Endometrial microvascular endothelial cells (primary cell): Measurements from ENCODE around the gene FCER2. TPM values are rescaled to one million over a fixed set of nuclear protein-coding genes. Genes with fewer than 3 reads are reported as not detected.
"Not testable (repeated sequence)": the region's sequence is repeated elsewhere in the genome, so short reads cannot be mapped to it uniquely, and the experiment has no call there.

Experiments used
- in situ Hi-C: cut with HindIII; loops from 2 replicates; pipeline ENCODE4 v1.10.0; 2017; ENCODE audit warnings: low sequenced_read_pairs, low pct_unique_long_range_greater_than_20kb; ENCODE audit errors: inconsistent ontology term
- total RNA-seq: library from RNA; depleted of rRNA; stranded (reverse); fragments of >200 nt; gene quantifications from one replicate; pipeline ENCODE4 v1.2.3, GENCODE V29; 2015; ENCODE audit errors: inconsistent ontology term

Gene FCER2, protein sequence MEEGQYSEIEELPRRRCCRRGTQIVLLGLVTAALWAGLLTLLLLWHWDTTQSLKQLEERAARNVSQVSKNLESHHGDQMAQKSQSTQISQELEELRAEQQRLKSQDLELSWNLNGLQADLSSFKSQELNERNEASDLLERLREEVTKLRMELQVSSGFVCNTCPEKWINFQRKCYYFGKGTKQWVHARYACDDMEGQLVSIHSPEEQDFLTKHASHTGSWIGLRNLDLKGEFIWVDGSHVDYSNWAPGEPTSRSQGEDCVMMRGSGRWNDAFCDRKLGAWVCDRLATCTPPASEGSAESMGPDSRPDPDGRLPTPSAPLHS
- total RNA-seq, result not detected

DNA sequence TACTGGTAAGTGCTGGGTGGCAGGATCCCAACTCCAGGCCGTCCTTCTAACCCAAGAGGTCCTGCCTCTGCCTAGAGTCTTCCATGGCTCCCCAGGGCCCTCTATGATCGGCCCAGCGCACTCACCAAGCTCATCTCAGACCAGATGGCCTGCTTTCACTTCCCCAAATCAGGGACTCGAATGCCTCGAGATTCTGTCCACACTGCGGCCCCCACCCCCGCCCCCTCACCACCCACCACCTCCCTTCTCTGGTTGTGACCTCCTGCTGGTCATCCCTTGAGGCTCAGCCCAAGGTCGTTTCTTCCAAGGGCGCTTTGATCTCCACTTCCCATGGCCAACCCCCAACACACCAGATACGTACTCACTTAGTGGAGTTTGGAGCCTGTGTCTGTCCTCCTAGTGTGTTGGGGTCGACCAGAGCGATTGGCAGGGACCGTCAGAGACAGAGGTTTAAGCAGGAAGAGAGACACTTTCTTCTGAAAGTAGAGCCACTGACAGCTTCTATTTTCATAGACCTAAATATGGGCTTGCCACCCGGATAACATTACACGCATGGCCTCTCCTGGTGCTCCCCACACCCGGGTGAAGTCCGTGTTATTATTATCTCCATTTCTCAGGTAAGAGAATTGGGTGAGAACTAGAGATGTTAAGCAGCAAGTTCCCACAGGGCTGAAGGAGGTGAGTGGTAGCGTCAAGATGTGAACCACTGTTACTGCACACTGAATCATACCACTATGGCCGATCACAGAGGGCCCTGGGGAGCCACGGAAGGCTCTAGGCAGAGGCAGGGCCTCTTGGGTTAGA, at the start of gene FCER2:
Gene FCER2 (minus strand): TSS at position 478 of the 804 bp plus-strand sequence. CDS start 2,371 bp downstream, outside the sequence.
- in situ Hi-C loops, result no loop called here

DNA sequence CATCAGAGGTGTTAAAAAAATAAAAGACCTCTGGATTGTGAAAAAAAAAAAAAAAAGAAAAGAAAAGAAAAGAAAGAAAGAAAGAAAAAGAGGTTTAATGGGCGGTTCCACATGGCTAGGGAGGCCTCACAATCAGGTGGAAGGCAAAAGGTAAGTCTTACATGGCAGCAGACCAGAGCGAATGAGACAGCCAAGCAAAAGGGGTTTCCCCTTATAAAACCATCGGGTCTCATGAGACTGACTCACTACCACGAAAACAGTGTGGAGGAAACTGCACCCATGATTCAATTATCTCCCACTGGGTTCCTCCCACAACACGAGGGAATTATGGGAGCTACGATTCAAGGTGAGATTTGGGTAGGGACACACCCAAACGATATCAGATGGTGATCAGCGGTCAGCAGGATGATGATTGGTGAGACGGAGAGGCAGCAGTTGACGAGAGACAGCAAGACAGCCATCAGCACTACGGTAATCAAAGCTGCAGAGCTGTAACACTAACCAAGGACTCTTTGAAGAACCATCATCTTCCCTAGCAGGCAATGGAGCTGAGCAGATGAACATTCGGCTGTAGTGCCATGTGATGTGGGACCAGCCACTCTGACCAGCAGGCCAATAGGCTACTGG, 49.3 kb upstream of the FCER2 start:
- in situ Hi-C loops, result no loop called here

DNA sequence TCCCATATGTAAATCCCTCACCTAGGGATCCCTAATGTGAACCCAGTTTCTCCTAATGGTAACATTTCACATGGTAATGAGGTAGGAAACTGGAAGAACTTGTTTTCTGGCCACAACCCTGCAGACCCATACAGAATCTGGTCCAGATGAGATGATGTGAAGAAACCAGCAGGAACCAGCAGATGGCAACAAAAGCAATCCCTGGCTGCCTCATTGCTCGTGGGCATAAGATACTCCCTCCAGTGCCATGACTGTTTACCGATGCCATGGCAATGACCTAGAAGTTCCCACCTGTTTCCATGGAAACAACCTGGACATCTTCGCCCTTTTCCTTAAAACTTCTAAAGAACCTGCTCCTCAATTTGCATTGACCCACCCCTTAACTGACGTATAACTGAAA, 46.8 kb upstream of the FCER2 start:
- in situ Hi-C loops, result no loop called here

DNA sequence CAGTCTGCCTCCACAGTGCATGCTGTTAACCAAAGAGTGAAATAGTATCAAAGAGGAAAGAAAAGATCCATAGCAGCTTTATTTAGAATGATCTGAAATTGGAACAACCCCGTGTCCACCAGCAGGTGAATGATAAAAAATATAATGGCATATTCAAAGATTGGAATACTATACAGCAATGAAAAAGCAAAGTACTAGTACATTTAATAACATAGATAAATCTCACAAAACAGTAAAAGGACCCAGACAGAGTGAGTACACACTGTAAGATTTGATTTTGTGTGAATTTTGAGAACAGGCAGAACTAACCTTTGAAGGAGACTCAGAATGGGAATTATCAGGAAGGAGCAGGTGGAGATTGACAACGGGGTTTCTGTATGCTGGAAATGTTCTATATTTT, 46.2 kb upstream of the FCER2 start:
- in situ Hi-C loops, result no loop called here

DNA sequence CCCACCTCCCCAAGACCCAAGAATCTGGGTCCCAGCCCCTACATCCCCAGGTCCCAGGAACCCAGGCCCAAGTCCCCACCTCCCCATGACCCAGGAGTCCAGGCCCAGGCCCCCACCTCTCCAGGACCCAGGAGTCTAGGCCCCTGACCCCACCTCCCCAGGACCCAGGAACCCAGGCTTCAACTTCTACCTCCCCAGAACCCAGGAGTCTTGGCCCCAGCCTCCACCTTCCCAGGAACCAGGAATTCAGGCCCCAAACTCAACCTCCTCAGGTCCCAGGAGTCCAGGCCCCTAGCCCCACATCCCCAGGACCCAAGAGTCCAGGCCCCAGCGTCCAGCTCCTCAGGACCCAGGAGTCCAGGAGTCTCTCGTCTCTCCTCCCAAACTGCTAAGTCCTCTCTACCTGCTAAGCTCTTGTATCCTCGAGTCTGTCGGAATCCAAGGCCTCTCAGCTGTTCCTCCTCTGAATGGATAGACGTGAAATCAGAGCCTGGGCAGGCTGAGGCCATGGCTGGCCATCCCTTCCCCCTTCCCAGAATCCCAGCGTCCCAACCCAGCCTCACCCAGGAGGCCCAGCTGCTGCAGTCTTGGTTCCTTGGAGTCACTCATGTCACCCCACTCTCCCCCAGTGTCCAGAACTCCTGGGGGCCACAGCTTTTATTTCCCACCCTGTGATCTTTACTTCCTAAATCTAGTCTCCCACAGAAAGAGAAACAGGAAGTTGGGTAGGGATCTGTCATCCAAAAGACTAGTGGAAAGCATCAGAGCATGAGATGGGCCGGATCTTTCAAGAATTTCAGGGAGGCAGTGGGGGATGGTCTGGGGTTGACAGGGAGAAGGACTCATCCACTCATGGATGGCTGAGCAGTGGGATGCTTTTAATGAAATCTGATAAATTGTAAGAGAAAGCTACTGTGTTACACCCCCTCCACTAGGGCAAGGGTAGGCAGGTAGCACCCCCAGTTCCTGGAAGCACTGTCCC, 45.3 kb upstream of the FCER2 start, which contains the start of gene CD209:
Gene CD209 (minus strand): TSS at position 632 of the 982 bp plus-strand sequence. CDS start 23 bp downstream, at position 609.
- in situ Hi-C loops, result no loop called here

DNA sequence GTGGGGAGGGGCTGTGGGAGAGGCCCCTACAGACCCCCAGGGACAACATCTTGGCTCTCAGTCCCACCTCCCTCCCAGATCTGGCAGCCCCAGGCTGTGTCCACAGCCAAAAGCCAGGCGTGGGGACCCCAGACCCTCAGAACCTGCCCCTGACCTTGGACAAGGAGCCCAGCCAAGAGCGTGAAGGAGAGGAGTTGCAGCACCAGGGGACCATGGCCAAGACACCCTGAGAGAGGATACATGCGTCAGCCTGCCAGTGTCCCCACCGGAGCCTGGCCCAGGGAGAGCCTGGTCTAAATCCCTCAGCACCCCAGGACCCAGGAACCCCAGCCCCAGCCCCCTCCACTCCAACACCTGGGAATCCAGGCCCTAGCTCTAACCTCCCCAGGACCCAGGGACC, 44.4 kb upstream of the FCER2 start:
- in situ Hi-C loops, result not testable (repeated sequence)

DNA sequence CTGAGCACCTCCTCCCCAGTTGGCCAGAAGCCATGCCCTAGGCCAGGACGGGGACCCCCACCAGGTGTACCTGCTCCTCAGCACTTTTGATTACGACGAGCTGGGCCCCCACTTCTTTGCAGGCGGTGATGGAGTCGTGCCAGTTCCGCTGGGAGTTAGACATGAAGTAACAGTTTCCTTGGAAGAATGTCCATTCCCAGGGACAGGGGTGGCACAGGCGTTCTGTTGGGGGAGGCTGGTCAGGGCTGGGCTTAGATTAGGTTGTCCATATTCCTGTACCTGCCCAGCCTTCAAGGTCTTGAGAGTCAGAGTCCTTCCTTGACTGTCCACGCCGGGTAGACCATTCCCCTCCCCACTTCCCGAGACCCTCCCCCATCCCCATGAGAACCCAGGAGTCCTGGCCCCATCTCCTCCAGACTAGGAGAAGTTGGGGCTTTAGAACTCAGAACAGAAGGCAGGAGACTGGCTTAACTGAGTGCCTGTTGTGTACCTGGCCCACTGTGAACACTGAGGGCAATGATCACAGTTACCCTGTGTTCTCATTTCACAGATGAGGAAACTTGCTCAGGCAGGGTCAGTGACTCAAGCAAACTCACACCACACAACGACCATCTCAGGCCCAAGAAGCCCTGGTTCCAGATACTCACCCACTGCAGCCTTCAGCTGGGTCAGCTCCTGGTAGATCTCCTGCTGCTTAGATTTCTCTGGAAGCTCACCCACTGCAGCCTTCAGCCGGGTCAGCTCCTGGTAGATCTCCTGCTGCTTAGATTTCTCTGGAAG, 43.1 kb upstream of the FCER2 start:
- in situ Hi-C loops, result no loop called here

DNA sequence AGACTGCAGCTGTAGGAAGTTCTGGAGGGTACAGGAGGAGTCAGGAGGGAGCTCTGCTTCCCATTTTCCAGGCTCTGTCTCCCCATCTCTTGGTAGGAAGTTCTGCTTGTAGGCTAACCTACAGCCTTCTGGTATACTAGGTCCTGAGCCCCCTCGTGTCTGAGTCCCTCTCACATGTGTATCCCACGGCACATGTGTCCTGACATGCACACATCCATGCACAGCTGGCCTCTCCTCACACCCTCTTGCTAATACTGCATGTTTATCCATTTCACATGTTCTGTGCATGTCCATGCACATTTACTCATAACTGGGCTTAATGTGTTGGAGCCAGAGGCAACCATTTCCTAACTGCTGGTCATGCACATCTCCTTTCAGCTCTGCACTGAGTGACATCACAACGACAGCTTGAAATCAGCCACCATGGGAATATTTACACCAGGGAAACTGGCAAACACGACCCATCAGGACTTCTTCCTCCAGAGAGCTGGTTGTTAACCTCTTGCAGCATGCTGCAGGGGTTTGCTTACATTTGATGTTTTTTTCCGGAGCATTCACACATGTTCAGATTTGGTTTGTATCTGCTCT, 42.4 kb upstream of the FCER2 start:
- in situ Hi-C loops, result no loop called here

DNA sequence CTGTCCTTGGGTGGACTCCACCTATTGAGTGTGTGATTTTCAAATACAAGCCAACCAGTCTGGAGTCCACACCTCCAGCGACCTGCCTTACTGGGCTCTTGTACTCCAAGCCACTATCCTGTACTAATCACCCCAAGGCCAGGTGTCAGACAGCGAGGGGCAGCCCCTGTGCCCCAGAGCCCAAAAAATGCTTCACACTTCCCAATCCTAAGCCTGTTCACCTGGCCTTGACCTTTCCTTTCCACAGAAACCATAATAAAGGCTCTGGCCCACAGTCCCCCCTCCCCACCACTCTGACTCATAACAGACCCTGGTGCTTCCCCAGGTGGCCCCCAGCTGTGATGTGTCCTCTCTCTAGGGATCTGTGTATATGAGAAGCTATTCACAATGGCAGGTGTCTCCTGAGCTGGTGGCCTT, 41.5 kb upstream of the FCER2 start:
- in situ Hi-C loops, result no loop called here

DNA sequence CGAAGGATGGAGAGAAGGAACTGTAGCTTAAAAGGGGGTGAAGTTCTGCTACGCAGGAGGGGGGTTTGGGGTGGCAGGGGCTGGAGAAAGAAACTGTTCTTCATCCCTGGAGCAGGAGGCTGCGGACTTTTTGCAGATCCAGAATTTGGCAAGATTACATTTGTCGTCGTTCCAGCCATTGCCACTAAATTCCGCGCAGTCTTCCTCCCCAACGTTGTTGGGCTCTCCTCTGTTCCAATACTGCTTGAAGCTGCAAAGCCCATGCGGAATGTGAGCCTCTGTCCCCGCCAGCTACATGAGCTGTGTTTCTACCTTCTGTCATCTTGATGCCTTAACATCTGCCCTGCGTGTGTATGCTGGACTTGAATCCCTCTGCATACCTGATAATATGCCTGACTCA, 41.1 kb upstream of the FCER2 start:
- in situ Hi-C loops, result no loop called here

DNA sequence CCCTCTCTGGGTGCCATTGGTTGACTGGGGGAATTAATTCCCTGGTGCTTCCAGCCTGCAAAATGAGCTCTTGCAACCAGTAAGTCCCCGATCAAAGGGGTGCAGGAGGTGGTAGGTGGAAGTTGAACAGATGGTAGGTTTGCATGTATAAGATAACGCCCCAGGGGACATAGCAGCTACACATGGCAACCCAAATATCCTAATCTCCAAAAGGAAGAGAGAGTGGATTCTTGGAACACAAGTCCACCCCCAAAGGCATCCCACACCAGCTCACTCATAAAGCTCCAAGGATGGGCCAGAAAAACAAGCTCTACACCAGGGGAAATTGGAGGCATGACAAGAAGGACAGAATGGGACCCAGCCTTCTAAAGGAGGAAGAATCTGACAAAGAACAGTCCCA, 40.6 kb upstream of the FCER2 start:
- in situ Hi-C loops, result no loop called here

DNA sequence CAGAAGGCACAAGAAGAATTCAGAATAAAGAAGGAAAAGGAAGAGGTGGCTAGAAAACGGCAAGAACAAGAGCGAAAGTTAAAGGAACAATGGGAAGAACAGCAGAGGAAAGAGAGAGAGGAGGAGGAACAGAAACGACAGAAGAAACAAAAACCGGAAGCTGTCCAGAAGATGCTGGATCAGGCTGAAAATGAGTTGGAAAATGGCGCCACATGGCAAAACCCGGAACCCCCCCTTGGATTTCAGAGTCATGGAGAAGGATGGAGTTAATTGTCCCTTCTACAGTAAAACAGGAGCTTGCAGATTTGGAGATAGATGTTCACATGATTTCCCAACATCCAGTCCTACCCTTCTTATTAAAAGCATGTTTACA, 38.7 kb upstream of the FCER2 start:
- in situ Hi-C loops, result no loop called here

DNA sequence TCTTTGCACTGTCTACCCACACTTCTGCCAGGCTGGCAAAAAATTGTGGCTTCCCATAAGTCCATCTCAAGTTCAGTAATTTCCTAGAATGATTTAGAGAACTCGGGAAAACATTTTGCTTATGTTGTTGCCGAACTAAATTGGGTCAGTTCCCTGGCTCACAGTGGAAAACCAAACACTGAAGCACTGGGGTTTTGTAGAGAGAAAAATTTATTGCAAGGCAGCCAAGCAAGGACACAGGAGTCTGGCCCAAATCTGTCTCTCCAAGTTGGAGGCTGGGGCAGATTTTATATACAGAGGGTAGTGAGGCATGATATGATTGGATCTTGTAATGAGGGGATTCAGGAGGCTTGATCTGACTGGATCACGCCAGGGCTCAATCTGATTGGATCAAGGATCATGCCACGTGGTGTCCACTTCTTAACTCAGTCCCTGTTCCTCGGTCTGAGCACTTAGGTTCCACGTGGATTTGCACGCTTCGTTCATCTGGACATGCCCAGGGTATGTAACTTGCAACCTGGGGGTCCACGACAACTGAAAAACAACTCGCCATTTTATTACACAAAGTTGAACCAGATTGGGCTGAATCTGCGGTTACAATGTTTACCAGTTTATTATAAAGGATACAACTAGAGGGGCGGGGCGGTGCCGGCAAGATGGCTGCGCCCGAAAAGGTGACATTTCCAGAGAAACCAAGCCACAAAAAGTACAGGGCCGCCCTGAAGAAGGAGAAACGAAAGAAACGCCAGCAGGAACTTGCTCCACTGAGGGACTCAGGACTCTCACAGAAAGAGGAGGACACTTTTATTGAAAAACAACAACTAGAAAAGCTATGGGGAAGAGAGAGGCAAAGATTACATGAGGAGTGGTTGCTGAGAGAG, 38.1 kb upstream of the FCER2 start:
- in situ Hi-C loops, result no loop called here

DNA sequence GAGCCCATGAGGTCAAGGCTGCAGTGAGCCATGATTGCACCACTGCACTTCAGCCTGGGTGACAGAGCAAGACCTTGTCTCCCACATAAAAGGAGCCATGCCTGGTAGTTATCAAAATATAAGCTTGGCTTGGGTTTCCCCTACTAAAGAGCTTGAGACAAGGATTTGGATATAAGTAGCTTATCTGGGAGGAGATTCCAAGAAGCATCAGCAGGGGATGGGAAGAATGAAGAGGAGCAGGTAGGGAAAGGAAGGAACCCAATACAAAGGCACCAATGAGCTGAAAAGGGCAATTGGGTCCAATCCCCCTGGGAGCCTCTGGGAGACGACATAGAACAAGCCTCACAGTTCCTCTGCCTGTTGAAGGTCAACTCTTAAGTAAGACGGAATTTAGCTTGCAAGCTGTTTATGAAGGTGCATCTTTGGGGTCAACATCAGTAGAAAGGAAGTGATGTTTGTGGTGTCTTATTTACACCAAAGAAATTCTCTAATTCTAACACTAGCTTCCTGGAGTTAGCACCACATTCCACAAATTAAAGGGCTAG, 37.4 kb upstream of the FCER2 start:
- in situ Hi-C loops, result no loop called here

DNA sequence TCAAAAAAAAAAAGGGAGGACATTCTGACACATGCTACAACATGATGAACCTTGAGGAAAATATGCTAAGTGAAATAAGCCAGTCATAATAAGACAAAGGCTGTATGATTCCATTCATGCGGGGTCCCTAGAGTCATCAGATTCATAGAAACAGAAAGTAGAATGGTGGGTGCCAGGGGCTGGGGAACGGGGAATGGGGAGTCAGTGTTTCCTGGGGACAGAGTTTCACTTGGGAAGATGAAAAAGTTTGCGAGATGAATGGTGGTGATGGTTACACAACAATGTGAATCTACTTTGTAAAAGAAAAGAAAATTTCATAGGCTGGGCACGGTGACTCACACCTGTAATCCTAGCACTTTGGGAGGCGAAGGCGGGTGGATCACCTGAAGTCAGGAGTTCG, 36.1 kb upstream of the FCER2 start:
- in situ Hi-C loops, result no loop called here

DNA sequence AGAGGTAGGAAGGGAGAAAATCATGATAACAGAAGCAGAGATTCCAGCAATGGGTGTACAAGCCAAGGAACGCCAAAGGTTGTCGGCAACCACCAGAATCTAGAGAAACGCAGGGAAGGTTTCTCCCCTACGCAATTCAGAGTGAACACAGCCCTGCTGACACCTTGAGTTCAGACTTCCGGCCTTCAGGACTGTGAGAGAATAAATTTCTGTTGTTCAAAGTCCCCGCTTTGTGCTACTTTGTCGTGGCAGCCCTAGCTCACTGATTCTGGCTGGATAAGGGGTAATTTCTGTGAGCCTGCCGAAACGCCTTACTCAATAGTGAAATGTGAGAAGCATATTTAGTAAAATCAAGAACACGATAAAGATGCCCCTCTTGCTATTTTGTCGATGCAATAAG, 35.3 kb upstream of the FCER2 start:
- in situ Hi-C loops, result no loop called here
